Ishikawa (cell line): ENCODE measurements around the gene IMMP2L.

Source experiments
- CEBPB ChIP-seq: IDR thresholded peaks from 2 replicates; pipeline ENCODE4 v1.6.1; 2012
- CREB1 ChIP-seq: IDR thresholded peaks from 2 replicates; pipeline ENCODE4 v1.6.1; 2012; ENCODE audit warnings: low read depth
- EGR1 ChIP-seq: IDR thresholded peaks from 2 replicates; pipeline ENCODE4 v1.6.1; 2012
- EP300 ChIP-seq: IDR thresholded peaks from 2 replicates; pipeline ENCODE4 v1.6.1; 2012; ENCODE audit warnings: borderline replicate concordance
- FOXM1 ChIP-seq: IDR thresholded peaks from 2 replicates; pipeline ENCODE4 v1.6.1; 2012; ENCODE audit warnings: low read depth, borderline replicate concordance
- NFIC ChIP-seq: IDR thresholded peaks from 2 replicates; pipeline ENCODE4 v1.6.1; 2012
- RAD21 ChIP-seq: IDR thresholded peaks from 2 replicates; pipeline ENCODE4 v1.6.1; 2012; ENCODE audit warnings: low read depth
- TAF1 ChIP-seq: IDR thresholded peaks from 2 replicates; pipeline ENCODE4 v1.6.1; 2012; ENCODE audit warnings: low read depth, mild to moderate bottlenecking
- TCF12 ChIP-seq: IDR thresholded peaks from 2 replicates; pipeline ENCODE4 v1.6.1; 2012; ENCODE audit warnings: low read depth
- TEAD4 ChIP-seq: IDR thresholded peaks from 2 replicates; pipeline ENCODE4 v1.6.1; 2012
- YY1 ChIP-seq: IDR thresholded peaks from 2 replicates; pipeline ENCODE4 v1.6.1; 2012; ENCODE audit warnings: low read depth
- ZBTB7A ChIP-seq: IDR thresholded peaks from 2 replicates; pipeline ENCODE4 v1.6.1; 2012; ENCODE audit warnings: low read depth
- TF ChIP-seq, protein P1 (sequence below): IDR thresholded peaks from 2 replicates; pipeline ENCODE4 v1.6.1; 2012
- TF ChIP-seq, protein P2 (sequence below): IDR thresholded peaks from 2 replicates; pipeline ENCODE4 v1.6.1; 2012
- TF ChIP-seq, protein P3 (sequence below): IDR thresholded peaks from 2 replicates; pipeline ENCODE4 v1.6.1; 2012; ENCODE audit warnings: low read depth, mild to moderate bottlenecking

Gene IMMP2L

GRCh38 chr7:111405621-111406020, 156.7 kb downstream of the IMMP2L start:
- TF ChIP-seq ZBTB7A (no peak), TEAD4 (no peak), CEBPB (no peak), CREB1 (no peak), YY1 (no peak), FOXM1 (no peak), TCF12 (no peak), EP300 (no peak), RAD21 (no peak), EGR1 (no peak), TAF1 (no peak), NFIC (no peak)
- TF ChIP-seq, protein P1, sequence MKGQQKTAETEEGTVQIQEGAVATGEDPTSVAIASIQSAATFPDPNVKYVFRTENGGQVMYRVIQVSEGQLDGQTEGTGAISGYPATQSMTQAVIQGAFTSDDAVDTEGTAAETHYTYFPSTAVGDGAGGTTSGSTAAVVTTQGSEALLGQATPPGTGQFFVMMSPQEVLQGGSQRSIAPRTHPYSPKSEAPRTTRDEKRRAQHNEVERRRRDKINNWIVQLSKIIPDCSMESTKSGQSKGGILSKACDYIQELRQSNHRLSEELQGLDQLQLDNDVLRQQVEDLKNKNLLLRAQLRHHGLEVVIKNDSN: no peak
- TF ChIP-seq, protein P2, sequence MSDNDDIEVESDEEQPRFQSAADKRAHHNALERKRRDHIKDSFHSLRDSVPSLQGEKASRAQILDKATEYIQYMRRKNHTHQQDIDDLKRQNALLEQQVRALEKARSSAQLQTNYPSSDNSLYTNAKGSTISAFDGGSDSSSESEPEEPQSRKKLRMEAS: no peak

- TF ChIP-seq, protein P3, sequence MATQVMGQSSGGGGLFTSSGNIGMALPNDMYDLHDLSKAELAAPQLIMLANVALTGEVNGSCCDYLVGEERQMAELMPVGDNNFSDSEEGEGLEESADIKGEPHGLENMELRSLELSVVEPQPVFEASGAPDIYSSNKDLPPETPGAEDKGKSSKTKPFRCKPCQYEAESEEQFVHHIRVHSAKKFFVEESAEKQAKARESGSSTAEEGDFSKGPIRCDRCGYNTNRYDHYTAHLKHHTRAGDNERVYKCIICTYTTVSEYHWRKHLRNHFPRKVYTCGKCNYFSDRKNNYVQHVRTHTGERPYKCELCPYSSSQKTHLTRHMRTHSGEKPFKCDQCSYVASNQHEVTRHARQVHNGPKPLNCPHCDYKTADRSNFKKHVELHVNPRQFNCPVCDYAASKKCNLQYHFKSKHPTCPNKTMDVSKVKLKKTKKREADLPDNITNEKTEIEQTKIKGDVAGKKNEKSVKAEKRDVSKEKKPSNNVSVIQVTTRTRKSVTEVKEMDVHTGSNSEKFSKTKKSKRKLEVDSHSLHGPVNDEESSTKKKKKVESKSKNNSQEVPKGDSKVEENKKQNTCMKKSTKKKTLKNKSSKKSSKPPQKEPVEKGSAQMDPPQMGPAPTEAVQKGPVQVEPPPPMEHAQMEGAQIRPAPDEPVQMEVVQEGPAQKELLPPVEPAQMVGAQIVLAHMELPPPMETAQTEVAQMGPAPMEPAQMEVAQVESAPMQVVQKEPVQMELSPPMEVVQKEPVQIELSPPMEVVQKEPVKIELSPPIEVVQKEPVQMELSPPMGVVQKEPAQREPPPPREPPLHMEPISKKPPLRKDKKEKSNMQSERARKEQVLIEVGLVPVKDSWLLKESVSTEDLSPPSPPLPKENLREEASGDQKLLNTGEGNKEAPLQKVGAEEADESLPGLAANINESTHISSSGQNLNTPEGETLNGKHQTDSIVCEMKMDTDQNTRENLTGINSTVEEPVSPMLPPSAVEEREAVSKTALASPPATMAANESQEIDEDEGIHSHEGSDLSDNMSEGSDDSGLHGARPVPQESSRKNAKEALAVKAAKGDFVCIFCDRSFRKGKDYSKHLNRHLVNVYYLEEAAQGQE: no peak
- TF ChIP-seq TEAD4 (no peak), EGR1 (no peak), CREB1 (no peak), FOXM1 (no peak), TCF12 (no peak), YY1 (no peak), RAD21 (no peak), ZBTB7A (no peak), CEBPB (no peak), NFIC (no peak), TAF1 (no peak), EP300 (no peak)
- TF ChIP-seq, protein P2: no peak
- TF ChIP-seq, protein P1: no peak
Observed at GRCh38 chr7:111401516-111401915, 160.8 kb downstream of the IMMP2L start.

GRCh38 chr7:111400088-111400487, 162.2 kb downstream of the IMMP2L start:
- TF ChIP-seq, protein P1: no peak
- no peak for TF ChIP-seq FOXM1
- TF ChIP-seq TCF12: no peak
- TF ChIP-seq TEAD4: no peak
- TF ChIP-seq NFIC: no peak
- TF ChIP-seq ZBTB7A: no peak
- no peak for TF ChIP-seq EP300
- no peak for TF ChIP-seq CEBPB
- TF ChIP-seq RAD21: no peak
- TF ChIP-seq TAF1: no peak
- no peak for TF ChIP-seq YY1
- no peak for TF ChIP-seq CREB1
- TF ChIP-seq, protein P2: no peak
- TF ChIP-seq EGR1: no peak

- TF ChIP-seq FOXM1 (no peak), CEBPB (no peak), TCF12 (no peak), RAD21 (no peak), YY1 (no peak), TEAD4 (no peak), EP300 (no peak), EGR1 (no peak), ZBTB7A (no peak), CREB1 (no peak), TAF1 (no peak), NFIC (no peak)
- TF ChIP-seq, protein P2: no peak
- TF ChIP-seq, protein P1: no peak
- TF ChIP-seq, protein P3: no peak
Observed at GRCh38 chr7:111394891-111395290, 167.4 kb downstream of the IMMP2L start.
